Measurements from ENCODE around the gene CEP72. TPM values are rescaled to one million over a fixed set of nuclear protein-coding genes. Genes with fewer than 3 reads are reported as not detected.

CEP72 gene
- total RNA-seq, 2 donors from 2014 or later: 35.6 to 36.5 TPM

GRCh38 chr5:661891-662750, 50.0 kb downstream of the CEP72 start:
- Mint-ChIP-seq H3K4me3 (no peak overlapping the region), H3K27me3 (ENCODE audit: insufficient read depth) (no peaks in the 10 kb centered on the region)

GRCh38 chr5:662751-663435, 50.8 kb downstream of the CEP72 start:
- peaks cover 2% of the 10 kb centered on the region for H3K9me3 Mint-ChIP-seq
- no peak for DNase-seq
- TF ChIP-seq CTCF (conservative IDR thresholded peaks at IDR 0.05): no peak
- Histone ChIP-seq H3K9ac (ENCODE audit: extremely low read depth, low read length, poor library complexity, severe bottlenecking) (no peak overlapping the region), H3K4me3 (ENCODE audit: low read length) (no peak overlapping the region), H3K9me3 (ENCODE audit: control insufficient read depth, low read length) (peaks cover 6% of the 10 kb centered on the region), H3K27ac (ENCODE audit: low read depth, low read length) (no peak overlapping the region), H3K4me1 (ENCODE audit: control insufficient read depth, insufficient read depth, low read length) (no peaks in the 10 kb centered on the region), H3K27me3 (ENCODE audit: control insufficient read depth, insufficient read depth, low read length, poor library complexity, severe bottlenecking) (no peaks in the 10 kb centered on the region), H3K36me3 (ENCODE audit: control insufficient read depth, insufficient read depth, low read length) (peaks cover 36% of the 10 kb centered on the region)
- H3K27ac Mint-ChIP-seq: no peak overlapping the region
- H3K27me3 Mint-ChIP-seq (ENCODE audit: insufficient read depth): no peaks in the 10 kb centered on the region
- no peaks in the 10 kb centered on the region for H3K4me1 Mint-ChIP-seq
- peaks cover 57% of the 10 kb centered on the region for H3K36me3 Mint-ChIP-seq (ENCODE audit: low read depth)
- WGBS, 2 experiments (ENCODE audit: insufficient coverage in 1 of 2, insufficient read length in 1 of 2): 96 to 98% methylated on average over 50 to 56 of the region's 56 CpGs
- no peak overlapping the region for H3K4me3 Mint-ChIP-seq

More at GRCh38 chr5:661891-662750, 50.0 kb downstream of the CEP72 start:
- H3K4me1 ChIP-seq (ENCODE audit: control insufficient read depth, insufficient read depth, low read length): no peaks in the 10 kb centered on the region
- no peak overlapping the region for H3K27ac ChIP-seq (ENCODE audit: low read depth, low read length)
- H3K9ac ChIP-seq (ENCODE audit: extremely low read depth, low read length, poor library complexity, severe bottlenecking): no peak overlapping the region
- peaks cover 40% of the 10 kb centered on the region for H3K36me3 ChIP-seq (ENCODE audit: control insufficient read depth, insufficient read depth, low read length)
- Mint-ChIP-seq H3K36me3 (ENCODE audit: low read depth) (peaks cover 59% of the 10 kb centered on the region), H3K9me3 (peaks cover 6% of the 10 kb centered on the region), H3K27ac (no peak overlapping the region), H3K4me1 (no peaks in the 10 kb centered on the region)
- no peak overlapping the region for H3K4me3 ChIP-seq (ENCODE audit: low read length)
- no peaks in the 10 kb centered on the region for H3K27me3 ChIP-seq (ENCODE audit: control insufficient read depth, insufficient read depth, low read length, poor library complexity, severe bottlenecking)
- peaks cover 6% of the 10 kb centered on the region for H3K9me3 ChIP-seq (ENCODE audit: control insufficient read depth, low read length)
- no peak for DNase-seq
- no peak for TF ChIP-seq CTCF (conservative IDR thresholded peaks at IDR 0.05)
- 95 to 98% methylated on average over 48 to 53 of the region's 53 CpGs for WGBS, 2 experiments (ENCODE audit: insufficient coverage in 1 of 2, insufficient read length in 1 of 2)

- Mint-ChIP-seq H3K36me3 (ENCODE audit: low read depth) (peaks cover 52% of the 10 kb centered on the region), H3K27ac (no peak overlapping the region), H3K9me3 (no peaks in the 10 kb centered on the region), H3K27me3 (ENCODE audit: insufficient read depth) (no peaks in the 10 kb centered on the region), H3K4me1 (no peaks in the 10 kb centered on the region), H3K4me3 (no peak overlapping the region)
- no peak for TF ChIP-seq CTCF (conservative IDR thresholded peaks at IDR 0.05)
- peaks cover 6% of the 10 kb centered on the region for H3K9me3 ChIP-seq (ENCODE audit: control insufficient read depth, low read length)
- no peak overlapping the region for H3K27ac ChIP-seq (ENCODE audit: low read depth, low read length)
- no peaks in the 10 kb centered on the region for H3K4me1 ChIP-seq (ENCODE audit: control insufficient read depth, insufficient read depth, low read length)
- no peak for DNase-seq
- H3K27me3 ChIP-seq (ENCODE audit: control insufficient read depth, insufficient read depth, low read length, poor library complexity, severe bottlenecking): no peaks in the 10 kb centered on the region
- no peak overlapping the region for H3K9ac ChIP-seq (ENCODE audit: extremely low read depth, low read length, poor library complexity, severe bottlenecking)
- no peak overlapping the region for H3K4me3 ChIP-seq (ENCODE audit: low read length)
- H3K36me3 ChIP-seq (ENCODE audit: control insufficient read depth, insufficient read depth, low read length): peaks cover 32% of the 10 kb centered on the region
- WGBS, 2 experiments (ENCODE audit: insufficient coverage in 1 of 2, insufficient read length in 1 of 2): 95 to 96% methylated on average over 17 to 38 of the region's 38 CpGs
Measured at GRCh38 chr5:663436-664342, 51.5 kb downstream of the CEP72 start.

Measured in endodermal cell (in vitro differentiated cells).